IPS-NIHi11 (cell line): ENCODE measurements around the gene ZNF771.
A peak's percentile ranks its signal among the peaks of the same experiment; 100 is the strongest.
"Not testable (repeated sequence)": the region's sequence is repeated elsewhere in the genome, so short reads cannot be mapped to it uniquely, and the experiment has no call there.

Source experiments
- DNase-seq: peaks from one replicate; pipeline ENCODE4 v3.0.0; 2012; ENCODE audit warnings: mixed read lengths, low spot score

Gene ZNF771

GRCh38 chr16:30430428-30430970 is 23.1 kb downstream of the ZNF771 start:
- peak; percentile 63 for DNase-seq

GRCh38 chr16:30434852-30435251 is 27.4 kb downstream of the ZNF771 start:
- DNase-seq: no peak

GRCh38 chr16:30437511-30438046 is 30.2 kb downstream of the ZNF771 start:
- no peak for DNase-seq

GRCh38 chr16:30438835-30439234 is 31.4 kb downstream of the ZNF771 start:
- no peak for DNase-seq

GRCh38 chr16:30439720-30440348 is 32.4 kb downstream of the ZNF771 start:
- no peak for DNase-seq

GRCh38 chr16:30443631-30444030 is 36.2 kb downstream of the ZNF771 start:
- DNase-seq: no peak

- no peak for DNase-seq
Measured at GRCh38 chr16:30444231-30445148, 37.1 kb downstream of the ZNF771 start.

- DNase-seq: no peak
Measured at GRCh38 chr16:30445149-30445407, 37.7 kb downstream of the ZNF771 start.

GRCh38 chr16:30445408-30446202 is 38.2 kb downstream of the ZNF771 start, which contains the start of gene SEPHS2:
Gene SEPHS2, minus strand, starts transcription at chr16:30445874. Its CDS starts 147 bp downstream, at chr16:30445727.
- DNase-seq: peak; percentile 91

GRCh38 chr16:30446203-30446595 is 38.8 kb downstream of the ZNF771 start:
- no peak for DNase-seq

- DNase-seq: no peak
Measured at GRCh38 chr16:30447512-30448226, 40.3 kb downstream of the ZNF771 start.

- no peak for DNase-seq
Measured at GRCh38 chr16:30449116-30449435, 41.7 kb downstream of the ZNF771 start.

GRCh38 chr16:30452709-30453580 is 45.5 kb downstream of the ZNF771 start:
- not testable (repeated sequence) for DNase-seq

GRCh38 chr16:30456302-30456701 is 48.9 kb downstream of the ZNF771 start:
- DNase-seq: no peak

GRCh38 chr16:30457256-30457655 is 49.9 kb downstream of the ZNF771 start:
- DNase-seq: no peak

- DNase-seq: no peak
Measured at GRCh38 chr16:30457743-30458560, 50.5 kb downstream of the ZNF771 start.

GRCh38 chr16:30458561-30459394 is 51.4 kb downstream of the ZNF771 start:
- no peak for DNase-seq

GRCh38 chr16:30459456-30459855 is 52.0 kb downstream of the ZNF771 start:
- DNase-seq: no peak

- DNase-seq: not testable (repeated sequence)
Measured at GRCh38 chr16:30461426-30461825, 54.0 kb downstream of the ZNF771 start.
